Activated CD8-positive, alpha-beta T cell treated with anti-CD3 and anti-CD28 coated beads for 36 hours (primary cell): ENCODE data around the gene PSMA3. TPM values are rescaled to one million over a fixed set of nuclear protein-coding genes. Genes with fewer than 3 reads are reported as not detected.

Source experiments
- ATAC-seq: fragments of 200-7000 bp; cut with Tn5 transposase; one replicate; pipeline ENCODE4 v1.10.0; 2021; ENCODE audit warnings: mild to moderate bottlenecking, moderate library complexity
- CTCF ChIA-PET: fragments of 350-600 bp; sonication (Branson Sonifier 250); formaldehyde crosslinking; loops from one replicate; lab custom pipeline; 2021; ENCODE audit warnings: antibody characterized with exemption; lab: Charles Lee
- POLR2A ChIA-PET: fragments of 350-600 bp; sonication (Branson Sonifier 250); formaldehyde crosslinking; loops from one replicate; lab custom pipeline; 2021; ENCODE audit warnings: antibody characterized with exemption; lab: Charles Lee
- DNase-seq: peaks from one replicate; pipeline ENCODE4 v3.0.0-alpha.2; 2020
- H3K27ac Mint-ChIP-seq: one replicate; pipeline ENCODE4 v1.8.0; 2021; ENCODE audit warnings: mild to moderate bottlenecking, mixed read lengths
- H3K27me3 Mint-ChIP-seq: one replicate; pipeline ENCODE4 v1.8.0; 2021; ENCODE audit warnings: mixed read lengths
- H3K36me3 Mint-ChIP-seq: one replicate; pipeline ENCODE4 v1.8.0; 2021; ENCODE audit warnings: low read depth, mixed read lengths
- H3K4me1 Mint-ChIP-seq: one replicate; pipeline ENCODE4 v1.8.0; 2021; ENCODE audit warnings: low read depth, mixed read lengths
- H3K4me3 Mint-ChIP-seq: one replicate; pipeline ENCODE4 v1.8.0; 2021; ENCODE audit warnings: mild to moderate bottlenecking, moderate library complexity, mixed read lengths
- H3K9me3 Mint-ChIP-seq: one replicate; pipeline ENCODE4 v1.8.0; 2021; ENCODE audit warnings: mixed read lengths
- CTCF ChIP-seq: fragments of 200-600 bp; IDR thresholded peaks from one replicate; pipeline ENCODE4 v1.8.0; 2022; ENCODE audit warnings: antibody characterized with exemption, mild to moderate bottlenecking
- intact Hi-C: fragments of 100-400 bp; cut with micrococcal nuclease; formaldehyde crosslinking; loops from one replicate; pipeline ENCODE4 v1.10.0; 2022
- total RNA-seq, 2 experiments: library from RNA; stranded (reverse); gene quantifications; one replicate each; pipeline ENCODE4 v1.2.3, GENCODE V29; 2021

The PSMA3 gene
- total RNA-seq, 2 experiments from 2014 or later: 378 to 401 TPM

DNA sequence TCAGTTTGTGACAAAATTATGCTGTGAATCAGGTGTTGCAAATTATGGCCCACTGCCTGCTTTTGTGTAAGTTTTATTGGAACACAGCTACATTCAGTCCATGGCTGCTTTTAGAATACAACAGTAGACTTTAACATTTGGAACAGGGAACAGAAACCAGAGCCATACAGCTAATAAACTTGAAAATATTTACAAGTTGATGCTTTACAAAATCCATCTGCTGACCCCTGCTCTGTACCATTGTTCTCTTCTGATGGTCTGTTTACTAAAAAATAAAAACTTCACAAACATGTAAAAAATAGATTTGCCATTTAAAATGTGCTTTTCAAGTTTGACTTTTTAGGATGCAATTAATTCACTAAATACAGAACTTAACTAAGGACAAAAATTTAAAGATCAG, 20.8 kb downstream of the PSMA3 start:
- peaks cover 14% of the 10 kb centered on the region for H3K4me1 Mint-ChIP-seq
- CTCF ChIA-PET: interaction anchor here (1.3 kb wide), 1 partner anchor 9 kb away, joined by 3 read pairs; no protein-coding TSS in a partner anchor
- H3K27ac Mint-ChIP-seq: peak overlapping the region; percentile 63
- intact Hi-C loops: no loop called here
- H3K27me3 Mint-ChIP-seq: no peaks in the 10 kb centered on the region
- peaks cover 45% of the 10 kb centered on the region for H3K36me3 Mint-ChIP-seq
- ATAC-seq (no peak), DNase-seq (no peak)
- H3K4me3 Mint-ChIP-seq: no peak overlapping the region
- no peaks in the 10 kb centered on the region for H3K9me3 Mint-ChIP-seq
- POLR2A ChIA-PET: interaction anchor here (0.7 to 4.7 kb wide), 3 partner anchors 9 to 162 kb away, joined by 4 to 24 read pairs (median 23); partner anchors contain the start of genes KIAA0586, PSMA3 and TIMM9
- no peak for TF ChIP-seq CTCF

DNA sequence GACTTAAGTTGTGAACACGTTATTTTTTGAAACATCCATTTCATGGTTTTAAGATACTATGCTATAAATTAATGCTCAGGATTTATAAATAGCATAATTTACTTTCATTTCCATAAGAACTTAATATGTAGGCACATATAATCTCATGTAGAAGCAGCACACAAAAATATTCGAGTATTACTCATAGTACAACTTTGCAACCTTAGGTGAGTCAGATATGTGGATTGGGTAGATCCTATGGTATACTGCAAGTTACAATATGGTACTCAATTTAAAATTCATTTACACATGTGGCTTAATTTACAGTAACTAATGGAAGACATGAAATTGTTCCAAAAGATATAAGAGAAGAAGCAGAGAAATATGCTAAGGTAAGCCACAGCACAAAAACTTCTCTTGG, 26.0 kb downstream of the PSMA3 start:
- no peak for DNase-seq
- peak overlapping the region; percentile 75 for H3K27ac Mint-ChIP-seq
- peaks cover 33% of the 10 kb centered on the region for H3K4me1 Mint-ChIP-seq
- intact Hi-C loops: no loop called here
- no peaks in the 10 kb centered on the region for H3K9me3 Mint-ChIP-seq
- no peak for TF ChIP-seq CTCF
- ATAC-seq: no peak
- POLR2A ChIA-PET: no interaction called here
- CTCF ChIA-PET: interaction anchor here (0.8 kb wide), 1 partner anchor 12 kb away, joined by 3 read pairs; no protein-coding TSS in a partner anchor
- no peaks in the 10 kb centered on the region for H3K27me3 Mint-ChIP-seq
- no peak overlapping the region for H3K4me3 Mint-ChIP-seq
- H3K36me3 Mint-ChIP-seq: peaks cover 63% of the 10 kb centered on the region

- POLR2A ChIA-PET: interaction anchor here (1.0 to 4.0 kb wide), 4 partner anchors 8 to 68 kb away, joined by 3 to 23 read pairs (median 11); partner anchors contain the start of genes ARID4A and PSMA3
These were observed 28.1 kb downstream of the PSMA3 start for GRCh38 chr14:58272588-58273372.

GRCh38 chr14:58274881-58275280, 30.2 kb downstream of the PSMA3 start:
- ATAC-seq (no peak), DNase-seq (no peak)
- H3K4me3 Mint-ChIP-seq: no peak overlapping the region
- TF ChIP-seq CTCF: no peak
- H3K36me3 Mint-ChIP-seq: peaks cover 65% of the 10 kb centered on the region
- ChIA-PET POLR2A (interaction anchor here (0.6 to 4.0 kb wide), 3 partner anchors 10 to 163 kb away, joined by 4 to 23 read pairs (median 18); partner anchors contain the start of gene ARID4A), CTCF (interaction anchor here (0.7 to 2.0 kb wide), 4 partner anchors 9 to 153 kb away, joined by 3 to 4 read pairs (median 3); partner anchors contain the start of gene KIAA0586)
- no peaks in the 10 kb centered on the region for H3K27me3 Mint-ChIP-seq
- H3K9me3 Mint-ChIP-seq: no peaks in the 10 kb centered on the region
- peak overlapping the region; percentile 95 for H3K27ac Mint-ChIP-seq
- peaks cover 47% of the 10 kb centered on the region for H3K4me1 Mint-ChIP-seq
- intact Hi-C loops: no loop called here

More at GRCh38 chr14:58272588-58273372, 28.1 kb downstream of the PSMA3 start:
- peaks cover 60% of the 10 kb centered on the region for H3K36me3 Mint-ChIP-seq
- no peak for DNase-seq
- no peak for ATAC-seq
- H3K9me3 Mint-ChIP-seq: no peaks in the 10 kb centered on the region
- no peak overlapping the region for H3K4me3 Mint-ChIP-seq
- H3K4me1 Mint-ChIP-seq: peaks cover 41% of the 10 kb centered on the region
- no peaks in the 10 kb centered on the region for H3K27me3 Mint-ChIP-seq
- TF ChIP-seq CTCF: no peak
- intact Hi-C loops: no loop called here
- peak overlapping the region; percentile 49 for H3K27ac Mint-ChIP-seq
- CTCF ChIA-PET: interaction anchor here (1.2 to 1.5 kb wide), 2 partner anchors 8 to 68 kb away, joined by 3 read pairs; no protein-coding TSS in a partner anchor
